Measurements from ENCODE around the gene IGFL4. TPM values are rescaled to one million over a fixed set of nuclear protein-coding genes. Genes with fewer than 3 reads are reported as not detected.

IGFL4 gene
- total and polyA plus RNA-seq, 10 of the 15 experiments (the other 5 are each of a cell fraction or from before 2014, with no cell fraction given): not detected

DNA sequence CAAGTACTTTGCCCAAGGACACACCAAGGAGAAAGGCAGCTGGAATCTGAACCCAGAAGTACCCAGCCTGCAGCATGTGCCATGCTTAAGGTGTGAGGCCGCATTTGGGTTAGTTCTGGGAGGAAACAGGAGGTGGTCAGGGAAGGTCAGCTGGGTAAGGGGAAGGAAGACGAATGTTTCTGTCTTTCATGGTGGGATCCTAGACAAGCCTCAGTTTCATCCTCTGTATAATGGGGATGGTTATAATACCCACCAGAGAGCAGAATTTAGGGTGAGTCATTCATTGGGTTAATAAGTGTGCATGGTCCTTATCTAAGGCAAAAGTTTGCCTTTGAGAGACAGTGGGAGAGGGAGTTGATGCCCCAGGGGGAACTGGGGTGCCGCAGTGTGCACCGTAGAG is 42.0 kb downstream of the IGFL4 start (continued):
- TF ChIP-seq, protein P1, sequence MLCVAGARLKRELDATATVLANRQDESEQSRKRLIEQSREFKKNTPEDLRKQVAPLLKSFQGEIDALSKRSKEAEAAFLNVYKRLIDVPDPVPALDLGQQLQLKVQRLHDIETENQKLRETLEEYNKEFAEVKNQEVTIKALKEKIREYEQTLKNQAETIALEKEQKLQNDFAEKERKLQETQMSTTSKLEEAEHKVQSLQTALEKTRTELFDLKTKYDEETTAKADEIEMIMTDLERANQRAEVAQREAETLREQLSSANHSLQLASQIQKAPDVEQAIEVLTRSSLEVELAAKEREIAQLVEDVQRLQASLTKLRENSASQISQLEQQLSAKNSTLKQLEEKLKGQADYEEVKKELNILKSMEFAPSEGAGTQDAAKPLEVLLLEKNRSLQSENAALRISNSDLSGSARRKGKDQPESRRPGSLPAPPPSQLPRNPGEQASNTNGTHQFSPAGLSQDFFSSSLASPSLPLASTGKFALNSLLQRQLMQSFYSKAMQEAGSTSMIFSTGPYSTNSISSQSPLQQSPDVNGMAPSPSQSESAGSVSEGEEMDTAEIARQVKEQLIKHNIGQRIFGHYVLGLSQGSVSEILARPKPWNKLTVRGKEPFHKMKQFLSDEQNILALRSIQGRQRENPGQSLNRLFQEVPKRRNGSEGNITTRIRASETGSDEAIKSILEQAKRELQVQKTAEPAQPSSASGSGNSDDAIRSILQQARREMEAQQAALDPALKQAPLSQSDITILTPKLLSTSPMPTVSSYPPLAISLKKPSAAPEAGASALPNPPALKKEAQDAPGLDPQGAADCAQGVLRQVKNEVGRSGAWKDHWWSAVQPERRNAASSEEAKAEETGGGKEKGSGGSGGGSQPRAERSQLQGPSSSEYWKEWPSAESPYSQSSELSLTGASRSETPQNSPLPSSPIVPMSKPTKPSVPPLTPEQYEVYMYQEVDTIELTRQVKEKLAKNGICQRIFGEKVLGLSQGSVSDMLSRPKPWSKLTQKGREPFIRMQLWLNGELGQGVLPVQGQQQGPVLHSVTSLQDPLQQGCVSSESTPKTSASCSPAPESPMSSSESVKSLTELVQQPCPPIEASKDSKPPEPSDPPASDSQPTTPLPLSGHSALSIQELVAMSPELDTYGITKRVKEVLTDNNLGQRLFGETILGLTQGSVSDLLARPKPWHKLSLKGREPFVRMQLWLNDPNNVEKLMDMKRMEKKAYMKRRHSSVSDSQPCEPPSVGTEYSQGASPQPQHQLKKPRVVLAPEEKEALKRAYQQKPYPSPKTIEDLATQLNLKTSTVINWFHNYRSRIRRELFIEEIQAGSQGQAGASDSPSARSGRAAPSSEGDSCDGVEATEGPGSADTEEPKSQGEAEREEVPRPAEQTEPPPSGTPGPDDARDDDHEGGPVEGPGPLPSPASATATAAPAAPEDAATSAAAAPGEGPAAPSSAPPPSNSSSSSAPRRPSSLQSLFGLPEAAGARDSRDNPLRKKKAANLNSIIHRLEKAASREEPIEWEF (IDR thresholded peaks at IDR 0.05; ENCODE audit: insufficient replicate concordance, low read depth, low read length): no peak

DNA sequence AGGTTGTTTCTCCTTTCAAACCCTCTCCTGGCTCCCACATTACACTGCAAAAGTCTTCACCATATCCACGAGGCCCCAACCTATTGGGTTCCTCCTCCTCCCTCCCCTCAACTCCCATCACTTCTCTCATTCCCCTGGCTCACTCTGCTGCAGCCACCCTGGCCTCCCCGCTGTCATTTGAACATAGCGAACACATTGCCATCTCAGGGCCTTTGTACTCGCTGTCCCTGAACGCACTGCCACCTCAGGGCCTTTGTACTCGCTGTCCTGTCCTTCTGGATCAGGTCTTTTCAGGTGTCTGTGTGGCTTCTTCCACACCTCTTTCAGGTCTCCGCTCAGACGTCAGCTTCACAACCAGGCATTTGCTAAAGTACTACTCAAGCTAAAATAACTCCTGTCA is 43.9 kb downstream of the IGFL4 start:
- no TSS peak for BruUV-seq (replicated peaks)
- no peaks in the 10 kb centered on the region; the same call in 2 of the 3 replicates for H3K9me3 ChIP-seq (replicated peaks; ENCODE audit: control insufficient read depth, insufficient read depth, low read length)
- ATAC-seq (no peak), FAIRE-seq (no peak), DNase-seq (ENCODE audit: low read depth, low spot score) (no peak)
- H3K27me3 ChIP-seq (replicated peaks in 1 of 2; ENCODE audit: control insufficient read depth in 2 of 2, insufficient read depth in 2 of 2, low read length in 1 of 2): no peaks in the 10 kb centered on the region
- no peak overlapping the region for H3K9ac ChIP-seq (ENCODE audit: control insufficient read depth, insufficient read depth, low read length)
- intact Hi-C loops (cut with micrococcal nuclease; ENCODE audit: unreplicated experiment): loop anchor here (10.0 kb wide), 1 partner anchor 182 kb away; the partner anchor contains the start of gene RSPH6A
- no peaks in the 10 kb centered on the region for H4K20me1 ChIP-seq (ENCODE audit: control insufficient read depth, insufficient read depth)
- no peaks in the 10 kb centered on the region for H3K36me3 ChIP-seq (ENCODE audit: control insufficient read depth in 2 of 2, insufficient read depth in 2 of 2, low read length in 1 of 2)
- H3K79me2 ChIP-seq (ENCODE audit: control insufficient read depth, insufficient read depth, low read length): peaks cover 9% of the 10 kb centered on the region
- H2AFZ ChIP-seq (ENCODE audit: control insufficient read depth, low read depth, low read length): no peak overlapping the region
- RAD21 ChIA-PET (ENCODE audit: unreplicated experiment): no interaction called here
- SMC1A ChIA-PET (ENCODE audit: uncharacterized antibody, unreplicated experiment): no interaction called here
- H3K4me1 ChIP-seq (ENCODE audit: control insufficient read depth, insufficient read depth, low read length): peaks cover 14% of the 10 kb centered on the region
- POLR2A ChIA-PET: interaction anchor here (0.6 to 2.7 kb wide), 2 partner anchors 115 to 585 kb away, joined by 6 to 10 read pairs; no protein-coding TSS in a partner anchor
- no peak overlapping the region for H3K4me3 ChIP-seq
- CTCF ChIA-PET: interaction anchor here (0.7 to 3.7 kb wide), 4 partner anchors 15 to 32 kb away, joined by 3 to 11 read pairs (median 4); no protein-coding TSS in a partner anchor
- WGBS (ENCODE audit: insufficient coverage, insufficient replicate concordance, low lambda C conversion rate, missing lambda C conversion rate): 80% methylated on average over 8 of the region's 8 CpGs
- no peak overlapping the region for H3K4me2 ChIP-seq (ENCODE audit: control insufficient read depth, insufficient read depth)
- no peak overlapping the region for H3K27ac ChIP-seq (ENCODE audit: control insufficient read depth, insufficient read depth)
- in situ Hi-C loops (cut with MboI): no loop called here
- TF ChIP-seq HDAC2 (IDR thresholded peaks at IDR 0.05) (no peak), JUNB (IDR thresholded peaks at IDR 0.05) (no peak), ZZZ3 (IDR thresholded peaks at IDR 0.05; ENCODE audit: control insufficient read depth, insufficient read length, low read depth) (no peak), SUZ12 (IDR thresholded peaks at IDR 0.05; ENCODE audit: unreplicated experiment) (no peak), HDGF (IDR thresholded peaks at IDR 0.05) (no peak), SMAD5 (IDR thresholded peaks at IDR 0.05; ENCODE audit: low read depth) (no peak), ETV6 (conservative IDR thresholded peaks at IDR 0.05 in 1 of 2, IDR thresholded peaks at IDR 0.05 in 1 of 2; ENCODE audit: borderline replicate concordance in 1 of 2, low read depth in 1 of 2) (no peak), CHD2 (IDR thresholded peaks at IDR 0.05; ENCODE audit: borderline replicate concordance, low read depth, low read length) (no peak), NR2C1 (IDR thresholded peaks at IDR 0.05) (no peak)
- TF ChIP-seq, protein P2, sequence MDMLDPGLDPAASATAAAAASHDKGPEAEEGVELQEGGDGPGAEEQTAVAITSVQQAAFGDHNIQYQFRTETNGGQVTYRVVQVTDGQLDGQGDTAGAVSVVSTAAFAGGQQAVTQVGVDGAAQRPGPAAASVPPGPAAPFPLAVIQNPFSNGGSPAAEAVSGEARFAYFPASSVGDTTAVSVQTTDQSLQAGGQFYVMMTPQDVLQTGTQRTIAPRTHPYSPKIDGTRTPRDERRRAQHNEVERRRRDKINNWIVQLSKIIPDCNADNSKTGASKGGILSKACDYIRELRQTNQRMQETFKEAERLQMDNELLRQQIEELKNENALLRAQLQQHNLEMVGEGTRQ (IDR thresholded peaks at IDR 0.05; ENCODE audit: borderline replicate concordance, low read depth, low read length): no peak
- TF ChIP-seq, protein P3, sequence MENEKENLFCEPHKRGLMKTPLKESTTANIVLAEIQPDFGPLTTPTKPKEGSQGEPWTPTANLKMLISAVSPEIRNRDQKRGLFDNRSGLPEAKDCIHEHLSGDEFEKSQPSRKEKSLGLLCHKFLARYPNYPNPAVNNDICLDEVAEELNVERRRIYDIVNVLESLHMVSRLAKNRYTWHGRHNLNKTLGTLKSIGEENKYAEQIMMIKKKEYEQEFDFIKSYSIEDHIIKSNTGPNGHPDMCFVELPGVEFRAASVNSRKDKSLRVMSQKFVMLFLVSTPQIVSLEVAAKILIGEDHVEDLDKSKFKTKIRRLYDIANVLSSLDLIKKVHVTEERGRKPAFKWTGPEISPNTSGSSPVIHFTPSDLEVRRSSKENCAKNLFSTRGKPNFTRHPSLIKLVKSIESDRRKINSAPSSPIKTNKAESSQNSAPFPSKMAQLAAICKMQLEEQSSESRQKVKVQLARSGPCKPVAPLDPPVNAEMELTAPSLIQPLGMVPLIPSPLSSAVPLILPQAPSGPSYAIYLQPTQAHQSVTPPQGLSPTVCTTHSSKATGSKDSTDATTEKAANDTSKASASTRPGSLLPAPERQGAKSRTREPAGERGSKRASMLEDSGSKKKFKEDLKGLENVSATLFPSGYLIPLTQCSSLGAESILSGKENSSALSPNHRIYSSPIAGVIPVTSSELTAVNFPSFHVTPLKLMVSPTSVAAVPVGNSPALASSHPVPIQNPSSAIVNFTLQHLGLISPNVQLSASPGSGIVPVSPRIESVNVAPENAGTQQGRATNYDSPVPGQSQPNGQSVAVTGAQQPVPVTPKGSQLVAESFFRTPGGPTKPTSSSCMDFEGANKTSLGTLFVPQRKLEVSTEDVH (IDR thresholded peaks at IDR 0.05; ENCODE audit: low read depth, partially characterized antibody): no peak

Data from GM12878 (cell line).